ENCODE results near the gene KLHDC1.

- TF ChIP-seq, protein P1, sequence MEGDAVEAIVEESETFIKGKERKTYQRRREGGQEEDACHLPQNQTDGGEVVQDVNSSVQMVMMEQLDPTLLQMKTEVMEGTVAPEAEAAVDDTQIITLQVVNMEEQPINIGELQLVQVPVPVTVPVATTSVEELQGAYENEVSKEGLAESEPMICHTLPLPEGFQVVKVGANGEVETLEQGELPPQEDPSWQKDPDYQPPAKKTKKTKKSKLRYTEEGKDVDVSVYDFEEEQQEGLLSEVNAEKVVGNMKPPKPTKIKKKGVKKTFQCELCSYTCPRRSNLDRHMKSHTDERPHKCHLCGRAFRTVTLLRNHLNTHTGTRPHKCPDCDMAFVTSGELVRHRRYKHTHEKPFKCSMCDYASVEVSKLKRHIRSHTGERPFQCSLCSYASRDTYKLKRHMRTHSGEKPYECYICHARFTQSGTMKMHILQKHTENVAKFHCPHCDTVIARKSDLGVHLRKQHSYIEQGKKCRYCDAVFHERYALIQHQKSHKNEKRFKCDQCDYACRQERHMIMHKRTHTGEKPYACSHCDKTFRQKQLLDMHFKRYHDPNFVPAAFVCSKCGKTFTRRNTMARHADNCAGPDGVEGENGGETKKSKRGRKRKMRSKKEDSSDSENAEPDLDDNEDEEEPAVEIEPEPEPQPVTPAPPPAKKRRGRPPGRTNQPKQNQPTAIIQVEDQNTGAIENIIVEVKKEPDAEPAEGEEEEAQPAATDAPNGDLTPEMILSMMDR (IDR thresholded peaks at IDR 0.05), result no peak
- no peak for TF ChIP-seq EZH2 (IDR thresholded peaks at IDR 0.05; ENCODE audit: borderline replicate concordance, insufficient read depth, low read depth, low read length, poor library complexity, severe bottlenecking)
These were observed 77.4 kb downstream of the KLHDC1 start for GRCh38 chr14:49770212-49770817.
